ENCODE data around the gene DPYD. TPM values are rescaled to one million over a fixed set of nuclear protein-coding genes. Genes with fewer than 3 reads are reported as not detected.

Gene DPYD
- total and polyA plus RNA-seq, 9 of the 15 experiments (the other 6 are each of a cell fraction or from before 2014, with no cell fraction given) = 0.03 to 0.25 (median 0.08) TPM; not detected in 2

GRCh38 chr1:97680894-97681293 lies 239.9 kb downstream of the DPYD start:
- Histone ChIP-seq H3K27me3 (ENCODE audit: control insufficient read depth in 2 of 2, insufficient read depth in 2 of 2, low read length in 2 of 2) (no peaks in the 10 kb centered on the region), H3K4me1 (replicated peaks in 1 of 2; ENCODE audit: control insufficient read depth in 2 of 2, insufficient read depth in 2 of 2, low read length in 2 of 2) (no peaks in the 10 kb centered on the region), H3K9me3 (replicated peaks; ENCODE audit: control insufficient read depth, insufficient read depth, low read depth, low read length) (no peaks in the 10 kb centered on the region), H3K4me2 (ENCODE audit: insufficient read depth, low read length) (no peak overlapping the region), H3K27ac (ENCODE audit: extremely low read depth, low read depth, low read length) (no peak overlapping the region), H3K4me3 (no peak overlapping the region), H3K9me1 (ENCODE audit: control insufficient read depth, insufficient read depth, low read length) (no peaks in the 10 kb centered on the region), H3K79me2 (ENCODE audit: control insufficient read depth, insufficient read depth, low read length) (no peaks in the 10 kb centered on the region), H4K20me1 (replicated peaks; ENCODE audit: control insufficient read depth, insufficient read depth, low read length) (no peaks in the 10 kb centered on the region), H2AFZ (ENCODE audit: low read depth, low read length) (no peak overlapping the region), H3K9ac (ENCODE audit: insufficient read depth in 1 of 2, low read depth in 2 of 2, low read length in 2 of 2) (no peak overlapping the region), H3K36me3 (ENCODE audit: control insufficient read depth, insufficient read depth, low read length) (no peaks in the 10 kb centered on the region)
- no TSS peak for BruUV-seq (replicated peaks)
- DNase-seq (ENCODE audit: extremely low read depth in 1 of 4, low spot score in 3 of 4) = no peak
- no peak for FAIRE-seq
- POLR2A ChIA-PET = no interaction called here
- intact Hi-C loops (cut with micrococcal nuclease) (no loop called here), in situ Hi-C loops (cut with MboI) (no loop called here)
- ATAC-seq = no peak
- CTCF ChIA-PET (ENCODE audit: low intra/inter-chr PET ratio) = no interaction called here
- TF ChIP-seq MYC (IDR thresholded peaks at IDR 0.05; ENCODE audit: low read depth, low read length) = no peak
- no peak for TF ChIP-seq MYC (CRISPR knock-in tag; IDR thresholded peaks at IDR 0.05; ENCODE audit: borderline replicate concordance, low read depth)
- TF ChIP-seq ILK (tag; IDR thresholded peaks at IDR 0.05; ENCODE audit: borderline replicate concordance, low read depth) = no peak
- TF ChIP-seq, protein P1, sequence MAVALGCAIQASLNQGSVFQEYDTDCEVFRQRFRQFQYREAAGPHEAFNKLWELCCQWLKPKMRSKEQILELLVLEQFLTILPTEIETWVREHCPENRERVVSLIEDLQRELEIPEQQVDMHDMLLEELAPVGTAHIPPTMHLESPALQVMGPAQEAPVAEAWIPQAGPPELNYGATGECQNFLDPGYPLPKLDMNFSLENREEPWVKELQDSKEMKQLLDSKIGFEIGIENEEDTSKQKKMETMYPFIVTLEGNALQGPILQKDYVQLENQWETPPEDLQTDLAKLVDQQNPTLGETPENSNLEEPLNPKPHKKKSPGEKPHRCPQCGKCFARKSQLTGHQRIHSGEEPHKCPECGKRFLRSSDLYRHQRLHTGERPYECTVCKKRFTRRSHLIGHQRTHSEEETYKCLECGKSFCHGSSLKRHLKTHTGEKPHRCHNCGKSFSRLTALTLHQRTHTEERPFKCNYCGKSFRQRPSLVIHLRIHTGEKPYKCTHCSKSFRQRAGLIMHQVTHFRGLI (CRISPR knock-in tag; IDR thresholded peaks at IDR 0.05) = no peak
- TF ChIP-seq TARDBP (IDR thresholded peaks at IDR 0.05) = no peak
- TF ChIP-seq CHD4 (IDR thresholded peaks at IDR 0.05; ENCODE audit: insufficient read depth, insufficient replicate concordance, low read depth, low read length, poor library complexity, severe bottlenecking) = no peak
- TF ChIP-seq STAT5A (IDR thresholded peaks at IDR 0.05; ENCODE audit: borderline replicate concordance, low read length) = no peak
- no peak for TF ChIP-seq BMI1 (IDR thresholded peaks at IDR 0.05; ENCODE audit: low read length)
- no peak for TF ChIP-seq NRF1 (conservative IDR thresholded peaks at IDR 0.05 in 1 of 2, IDR thresholded peaks at IDR 0.05 in 1 of 2)
- no peak for TF ChIP-seq PHB2 (IDR thresholded peaks at IDR 0.05; ENCODE audit: low read depth)
- no peak for TF ChIP-seq ZNF740 (CRISPR knock-in tag; IDR thresholded peaks at IDR 0.05)
- no peak for TF ChIP-seq ZNF740 (tag; IDR thresholded peaks at IDR 0.05)
- no peak for TF ChIP-seq THRAP3 (IDR thresholded peaks at IDR 0.05; ENCODE audit: borderline replicate concordance)
- TF ChIP-seq NFIC (IDR thresholded peaks at IDR 0.05) = no peak
- no peak for TF ChIP-seq E2F4 (CRISPR knock-in tag; IDR thresholded peaks at IDR 0.05; ENCODE audit: low read depth)
- no peak for TF ChIP-seq PPARD (CRISPR knock-in tag; IDR thresholded peaks at IDR 0.05)
- TF ChIP-seq, protein P2, sequence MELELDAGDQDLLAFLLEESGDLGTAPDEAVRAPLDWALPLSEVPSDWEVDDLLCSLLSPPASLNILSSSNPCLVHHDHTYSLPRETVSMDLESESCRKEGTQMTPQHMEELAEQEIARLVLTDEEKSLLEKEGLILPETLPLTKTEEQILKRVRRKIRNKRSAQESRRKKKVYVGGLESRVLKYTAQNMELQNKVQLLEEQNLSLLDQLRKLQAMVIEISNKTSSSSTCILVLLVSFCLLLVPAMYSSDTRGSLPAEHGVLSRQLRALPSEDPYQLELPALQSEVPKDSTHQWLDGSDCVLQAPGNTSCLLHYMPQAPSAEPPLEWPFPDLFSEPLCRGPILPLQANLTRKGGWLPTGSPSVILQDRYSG (tag; conservative IDR thresholded peaks at IDR 0.05; ENCODE audit: low read depth) = no peak
- TF ChIP-seq, protein P3, sequence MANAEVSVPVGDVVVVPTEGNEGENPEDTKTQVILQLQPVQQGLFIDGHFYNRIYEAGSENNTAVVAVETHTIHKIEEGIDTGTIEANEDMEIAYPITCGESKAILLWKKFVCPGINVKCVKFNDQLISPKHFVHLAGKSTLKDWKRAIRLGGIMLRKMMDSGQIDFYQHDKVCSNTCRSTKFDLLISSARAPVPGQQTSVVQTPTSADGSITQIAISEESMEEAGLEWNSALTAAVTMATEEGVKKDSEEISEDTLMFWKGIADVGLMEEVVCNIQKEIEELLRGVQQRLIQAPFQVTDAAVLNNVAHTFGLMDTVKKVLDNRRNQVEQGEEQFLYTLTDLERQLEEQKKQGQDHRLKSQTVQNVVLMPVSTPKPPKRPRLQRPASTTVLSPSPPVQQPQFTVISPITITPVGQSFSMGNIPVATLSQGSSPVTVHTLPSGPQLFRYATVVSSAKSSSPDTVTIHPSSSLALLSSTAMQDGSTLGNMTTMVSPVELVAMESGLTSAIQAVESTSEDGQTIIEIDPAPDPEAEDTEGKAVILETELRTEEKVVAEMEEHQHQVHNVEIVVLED (CRISPR knock-in tag; IDR thresholded peaks at IDR 0.05) = no peak
